ENCODE measurements around the gene SNX8.

The SNX8 gene

GRCh38 chr7:2260820-2261219 lies 53.4 kb downstream of the SNX8 start:
- no peak for DNase-seq (ENCODE audit: low read depth)

GRCh38 chr7:2259480-2259879 lies 54.8 kb downstream of the SNX8 start:
- DNase-seq (ENCODE audit: low read depth), result no peak

DNA sequence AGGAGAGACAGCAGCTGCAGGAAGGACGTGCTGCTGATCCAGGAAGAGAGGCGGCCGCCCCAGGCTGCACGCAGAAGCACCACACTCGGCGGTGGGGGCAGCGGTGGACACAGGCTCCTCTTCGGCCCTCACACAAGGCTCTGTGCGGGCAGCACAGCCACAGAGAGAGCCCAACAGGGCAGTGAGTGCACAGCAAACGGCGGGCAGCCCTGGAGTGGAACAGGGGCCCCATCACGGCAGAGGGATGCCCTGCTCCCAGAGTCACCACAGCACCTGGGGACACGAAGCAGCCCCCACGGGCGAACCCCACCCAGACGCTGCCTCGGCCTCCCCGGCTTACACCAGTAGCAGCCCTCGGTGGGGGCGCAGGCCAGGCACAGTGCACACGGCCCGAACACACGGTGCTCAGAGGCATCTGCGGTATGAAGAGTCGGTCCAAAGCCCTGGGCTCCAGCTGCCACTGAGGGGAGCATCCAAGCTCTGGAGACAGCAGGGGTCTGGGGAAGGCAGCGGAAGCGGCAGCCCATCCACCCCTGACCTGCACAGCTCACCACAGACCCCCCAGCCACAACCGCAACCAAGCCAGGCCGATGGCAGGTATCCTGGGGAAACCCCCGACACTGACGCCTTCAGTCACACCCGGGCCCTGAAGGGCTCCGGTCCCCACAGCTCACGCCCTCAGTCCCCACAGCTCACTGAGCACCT lies 55.4 kb downstream of the SNX8 start:
- no peak for DNase-seq (ENCODE audit: low read depth)

DNA sequence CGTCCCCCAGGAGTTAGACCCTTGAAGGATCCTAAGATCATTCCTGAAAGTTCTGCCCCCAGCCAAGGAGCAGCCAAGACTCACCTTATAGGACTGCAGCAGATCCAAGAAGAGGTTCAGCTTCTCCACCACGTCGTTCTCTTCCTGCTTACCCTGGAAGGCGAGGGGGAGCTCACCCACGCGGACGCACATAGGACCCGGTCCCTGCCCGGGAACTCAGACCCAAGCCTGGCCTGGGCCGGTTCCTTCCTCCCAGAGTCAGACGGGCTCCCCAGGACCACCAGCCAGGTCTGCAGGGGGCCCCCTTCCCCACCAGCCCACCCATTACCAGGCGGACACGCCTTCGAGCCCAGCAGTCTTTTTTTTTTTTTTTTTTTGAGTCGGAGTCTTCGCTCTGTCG lies 56.6 kb downstream of the SNX8 start:
- DNase-seq (ENCODE audit: low read depth), result no peak

GRCh38 chr7:2257046-2257551 lies 57.1 kb downstream of the SNX8 start:
- no peak for DNase-seq (ENCODE audit: low read depth)

DNA sequence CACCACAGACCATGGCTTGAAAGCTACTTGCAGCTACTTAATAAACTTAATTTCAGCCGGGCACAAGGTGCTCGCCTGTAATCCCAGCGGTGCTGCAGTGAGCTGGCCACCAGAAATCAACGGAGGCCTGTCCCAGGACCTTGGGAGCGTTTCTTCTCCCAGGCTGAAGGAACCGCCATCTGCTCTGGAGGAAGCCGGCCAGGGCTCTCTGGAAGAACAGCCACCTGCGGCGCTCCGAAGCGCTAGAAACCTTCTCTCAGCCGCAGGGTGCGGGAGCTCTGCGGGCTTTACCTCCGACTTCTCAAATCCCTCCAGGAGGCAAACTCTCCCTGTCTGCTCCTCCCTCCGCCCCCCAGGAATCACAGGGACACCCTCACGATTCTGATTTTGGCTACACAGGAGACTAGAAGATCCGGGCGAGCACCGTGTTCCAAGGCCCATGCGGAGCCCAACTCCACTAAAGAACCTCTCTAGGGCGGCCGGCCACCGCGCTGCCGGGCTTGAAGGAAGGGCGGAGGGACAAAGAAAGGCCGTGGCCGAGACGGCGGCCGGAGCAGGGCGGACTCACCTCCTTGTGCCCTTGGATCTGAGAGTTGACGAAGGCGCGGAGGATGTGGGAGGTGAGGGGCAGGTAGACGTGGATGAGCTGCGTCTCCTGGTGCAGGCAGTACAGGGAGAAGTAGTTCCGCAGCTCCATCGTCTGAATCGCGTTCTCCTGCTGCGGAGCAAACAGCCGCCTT lies 57.8 kb downstream of the SNX8 start:
- no peak for DNase-seq (ENCODE audit: low read depth)

DNA sequence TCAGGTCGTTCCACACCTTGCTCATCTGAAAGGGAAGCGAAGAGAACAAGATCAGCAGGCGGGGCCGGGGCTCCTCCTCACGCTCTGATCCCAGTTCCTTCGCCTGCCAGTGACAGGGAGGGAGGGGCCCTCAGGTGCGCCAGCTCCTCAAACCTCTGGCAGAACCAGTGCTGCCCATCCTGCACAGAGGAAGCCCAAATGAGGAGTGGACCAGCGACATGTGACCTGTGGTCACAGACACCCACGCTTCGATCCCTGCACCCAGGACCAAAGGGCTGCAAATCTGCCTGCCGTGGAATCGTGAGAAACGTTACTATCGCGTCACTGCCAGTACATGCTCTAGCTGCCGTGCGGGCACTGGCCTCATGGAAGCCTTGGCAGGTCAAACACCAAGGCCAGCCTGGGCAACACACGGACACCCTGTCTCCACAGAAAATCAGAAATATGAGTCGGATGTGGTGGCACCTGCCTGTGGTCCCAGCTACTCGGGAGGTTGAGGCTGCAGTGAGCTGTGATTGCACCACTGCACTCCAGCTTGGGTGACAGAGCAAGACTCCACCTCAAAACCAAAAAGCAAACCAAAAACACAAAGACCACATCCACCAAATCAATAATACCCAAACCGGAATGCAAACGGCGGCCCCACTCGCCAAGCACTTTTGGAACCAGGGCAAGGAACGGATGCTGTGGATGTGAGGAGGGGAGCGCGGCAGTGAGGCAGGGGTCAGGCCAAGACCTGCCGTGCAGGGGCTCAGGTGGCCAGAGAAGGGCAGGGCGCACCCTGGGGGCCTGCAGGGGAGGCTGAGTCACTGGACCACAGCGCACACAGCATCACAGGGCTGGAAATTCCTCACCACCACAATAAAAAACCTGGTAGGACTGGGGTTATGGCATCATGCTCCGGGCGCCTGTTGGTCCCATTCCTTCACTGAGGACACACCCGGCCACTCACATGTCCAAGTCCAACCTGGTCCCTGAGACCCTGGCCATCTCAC lies 58.8 kb downstream of the SNX8 start:
- DNase-seq (ENCODE audit: low read depth), result no peak

GRCh38 chr7:2254429-2255144 lies 59.7 kb downstream of the SNX8 start:
- DNase-seq (ENCODE audit: low read depth), result no peak

DNA sequence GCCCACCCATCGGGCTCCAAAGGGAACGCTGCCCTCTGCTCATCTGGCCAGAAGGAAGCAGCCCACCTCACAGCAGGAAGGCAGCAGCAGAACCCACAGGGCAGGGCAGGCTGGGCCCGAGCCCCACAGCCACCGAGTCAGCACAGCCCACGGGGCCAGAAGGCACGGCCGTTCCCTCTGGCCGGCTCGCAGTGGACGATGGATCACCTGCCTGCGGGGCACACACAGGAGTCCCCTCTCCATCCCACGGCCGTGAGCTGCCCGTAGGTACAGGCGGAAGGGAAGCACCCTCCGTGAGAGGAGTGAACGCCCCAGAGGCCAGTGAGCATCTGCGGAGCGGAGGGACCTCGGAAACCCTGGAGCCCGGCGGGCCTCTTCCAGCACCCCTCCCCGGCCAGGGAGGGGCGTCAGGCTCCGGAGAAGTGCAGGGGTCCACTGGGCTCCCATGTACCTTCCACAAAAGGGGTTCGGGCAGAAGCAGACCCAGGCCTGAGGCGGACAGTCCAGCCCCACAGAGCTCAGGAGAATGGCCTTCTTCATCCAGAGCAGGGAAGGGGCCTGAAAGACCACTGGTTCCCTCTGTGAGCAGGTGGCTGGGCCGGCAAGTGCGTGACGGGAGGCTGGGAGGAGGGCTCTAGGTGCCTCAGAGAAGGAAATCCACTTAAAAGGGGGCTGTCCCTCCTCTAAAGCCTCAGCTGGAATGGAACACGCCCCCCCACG lies 60.6 kb downstream of the SNX8 start:
- no peak for DNase-seq (ENCODE audit: low read depth)

DNA sequence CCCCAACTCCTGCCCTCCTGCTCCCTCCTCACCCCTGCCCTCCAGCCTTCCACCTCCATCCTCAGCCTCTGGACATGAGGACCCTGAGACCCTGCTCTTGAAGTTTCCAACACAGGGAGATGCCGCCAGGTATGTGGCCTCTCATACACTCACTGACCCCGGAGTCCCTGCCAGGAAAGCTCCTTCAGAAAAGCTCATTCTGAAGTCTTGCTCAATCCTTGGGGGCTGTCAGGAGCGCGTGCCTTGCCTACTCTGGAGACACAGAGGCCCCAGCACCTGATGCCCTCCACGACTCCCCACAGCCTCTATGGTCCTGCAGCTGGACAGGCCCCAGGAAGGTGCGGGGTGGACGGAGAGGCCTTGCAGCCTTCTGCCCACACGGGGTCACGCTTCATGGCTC lies 61.2 kb downstream of the SNX8 start:
- no peak for DNase-seq (ENCODE audit: low read depth)

- no peak for DNase-seq (ENCODE audit: low read depth)
These were observed 62.1 kb downstream of the SNX8 start for GRCh38 chr7:2251841-2252771.

DNA sequence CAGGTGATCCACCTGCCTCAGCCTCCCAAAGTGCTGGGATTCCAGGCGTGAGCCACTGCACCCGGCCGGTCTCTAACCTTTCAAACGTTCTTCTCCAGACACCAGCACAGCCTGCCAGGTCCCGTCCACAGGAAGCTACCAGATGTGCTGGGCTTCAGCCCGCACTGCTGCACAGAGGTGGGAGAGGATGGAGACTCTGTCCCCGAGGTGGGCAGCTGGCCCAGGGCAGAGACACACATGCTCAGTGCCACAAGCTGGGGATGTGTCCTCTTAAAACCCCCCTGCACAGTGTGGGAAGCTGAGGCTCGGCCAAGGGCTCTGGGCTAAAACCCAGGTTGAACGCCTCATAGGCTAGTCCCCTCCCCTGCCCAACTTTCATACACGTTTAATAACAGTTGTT lies 62.9 kb downstream of the SNX8 start:
- no peak for DNase-seq (ENCODE audit: low read depth)

- no peak for DNase-seq (ENCODE audit: low read depth)
These were observed 64.4 kb downstream of the SNX8 start for GRCh38 chr7:2249744-2250323.

GRCh38 chr7:2248984-2249694 lies 65.1 kb downstream of the SNX8 start:
- DNase-seq (ENCODE audit: low read depth), result no peak

GRCh38 chr7:2247141-2247995 lies 66.9 kb downstream of the SNX8 start:
- DNase-seq (ENCODE audit: low read depth), result no peak

- no peak for DNase-seq (ENCODE audit: low read depth)
These were observed 68.2 kb downstream of the SNX8 start for GRCh38 chr7:2245883-2246675.

- no peak for DNase-seq (ENCODE audit: low read depth)
These were observed 69.7 kb downstream of the SNX8 start for GRCh38 chr7:2244404-2244995.

Measured in activated gamma-delta T cell treated with anti-CD3 and anti-CD28 coated beads, Interleukin-2, amount 50 U/mL, for 16 hours (primary cell).